Stomach (tissue), 4 donors: Measurements from ENCODE around the gene PTMA.

ENCODE experiments used
- EP300 ChIP-seq: sonication (generic); formaldehyde crosslinking; IDR thresholded peaks from one replicate; pipeline ENCODE4 v1.6.1; 2017; ENCODE audit warnings: antibody characterized with exemption
- TF ChIP-seq, protein P1 (sequence below), 7 experiments: fragments of 450-650 bp in 4 of 7; fragments of 200-600 bp in 3 of 7; sonication (generic) in 3 of 7; IDR thresholded peaks; one replicate each; pipeline ENCODE4 v1.5.1; 2016 to 2019; ENCODE audit warnings: antibody characterized with exemption in 7 of 7, control low read depth in 2 of 7, mild to moderate bottlenecking in 1 of 7

GRCh38 chr2:231709981-231710798 is 1.9 kb downstream of the PTMA start:
- TF ChIP-seq EP300, result no peak
- TF ChIP-seq, protein P1, sequence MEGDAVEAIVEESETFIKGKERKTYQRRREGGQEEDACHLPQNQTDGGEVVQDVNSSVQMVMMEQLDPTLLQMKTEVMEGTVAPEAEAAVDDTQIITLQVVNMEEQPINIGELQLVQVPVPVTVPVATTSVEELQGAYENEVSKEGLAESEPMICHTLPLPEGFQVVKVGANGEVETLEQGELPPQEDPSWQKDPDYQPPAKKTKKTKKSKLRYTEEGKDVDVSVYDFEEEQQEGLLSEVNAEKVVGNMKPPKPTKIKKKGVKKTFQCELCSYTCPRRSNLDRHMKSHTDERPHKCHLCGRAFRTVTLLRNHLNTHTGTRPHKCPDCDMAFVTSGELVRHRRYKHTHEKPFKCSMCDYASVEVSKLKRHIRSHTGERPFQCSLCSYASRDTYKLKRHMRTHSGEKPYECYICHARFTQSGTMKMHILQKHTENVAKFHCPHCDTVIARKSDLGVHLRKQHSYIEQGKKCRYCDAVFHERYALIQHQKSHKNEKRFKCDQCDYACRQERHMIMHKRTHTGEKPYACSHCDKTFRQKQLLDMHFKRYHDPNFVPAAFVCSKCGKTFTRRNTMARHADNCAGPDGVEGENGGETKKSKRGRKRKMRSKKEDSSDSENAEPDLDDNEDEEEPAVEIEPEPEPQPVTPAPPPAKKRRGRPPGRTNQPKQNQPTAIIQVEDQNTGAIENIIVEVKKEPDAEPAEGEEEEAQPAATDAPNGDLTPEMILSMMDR (IDR thresholded peaks at IDR 0.05), result peak in 3 of 7 experiments; percentile 68 to 97 (median 79)
